ENCODE data around the gene IPO13.

- TF ChIP-seq, protein P1, sequence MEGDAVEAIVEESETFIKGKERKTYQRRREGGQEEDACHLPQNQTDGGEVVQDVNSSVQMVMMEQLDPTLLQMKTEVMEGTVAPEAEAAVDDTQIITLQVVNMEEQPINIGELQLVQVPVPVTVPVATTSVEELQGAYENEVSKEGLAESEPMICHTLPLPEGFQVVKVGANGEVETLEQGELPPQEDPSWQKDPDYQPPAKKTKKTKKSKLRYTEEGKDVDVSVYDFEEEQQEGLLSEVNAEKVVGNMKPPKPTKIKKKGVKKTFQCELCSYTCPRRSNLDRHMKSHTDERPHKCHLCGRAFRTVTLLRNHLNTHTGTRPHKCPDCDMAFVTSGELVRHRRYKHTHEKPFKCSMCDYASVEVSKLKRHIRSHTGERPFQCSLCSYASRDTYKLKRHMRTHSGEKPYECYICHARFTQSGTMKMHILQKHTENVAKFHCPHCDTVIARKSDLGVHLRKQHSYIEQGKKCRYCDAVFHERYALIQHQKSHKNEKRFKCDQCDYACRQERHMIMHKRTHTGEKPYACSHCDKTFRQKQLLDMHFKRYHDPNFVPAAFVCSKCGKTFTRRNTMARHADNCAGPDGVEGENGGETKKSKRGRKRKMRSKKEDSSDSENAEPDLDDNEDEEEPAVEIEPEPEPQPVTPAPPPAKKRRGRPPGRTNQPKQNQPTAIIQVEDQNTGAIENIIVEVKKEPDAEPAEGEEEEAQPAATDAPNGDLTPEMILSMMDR (conservative IDR thresholded peaks at IDR 0.05; ENCODE audit: low read depth, low read length) = no peak
- no peak for TF ChIP-seq EZH2phosphoT487 (IDR thresholded peaks at IDR 0.05; ENCODE audit: borderline replicate concordance, low read length)
- TF ChIP-seq EZH2 (IDR thresholded peaks at IDR 0.05; ENCODE audit: low read length, unreplicated experiment) = no peak
These were observed 25.7 kb upstream of the IPO13 start for GRCh38 chr1:43921022-43921421.
